Thyroid gland (tissue), 4 donors: ENCODE data around the gene ZNF585A.
"Not testable (repeated sequence)": the region's sequence is repeated elsewhere in the genome, so short reads cannot be mapped to it uniquely, and the experiment has no call there.

Source experiments
- POLR2A ChIP-seq, 2 donors: fragments of 450-650 bp; IDR thresholded peaks; one replicate each; pipeline ENCODE4 v1.6.1; 2017; ENCODE audit warnings: antibody characterized with exemption in 2 of 2, mild to moderate bottlenecking in 2 of 2, moderate library complexity in 1 of 2
- TF ChIP-seq, protein P1 (sequence below), 6 experiments: fragments of 200-600 bp in 3 of 6; fragments of 450-650 bp in 3 of 6; sonication (generic) in 3 of 6; IDR thresholded peaks; one replicate each; pipeline ENCODE4 v1.5.1; 2016 to 2019; ENCODE audit warnings: antibody characterized with exemption in 6 of 6, mild to moderate bottlenecking in 2 of 6, inconsistent platforms in 1 of 6, moderate library complexity in 1 of 6

- TF ChIP-seq, protein P1, sequence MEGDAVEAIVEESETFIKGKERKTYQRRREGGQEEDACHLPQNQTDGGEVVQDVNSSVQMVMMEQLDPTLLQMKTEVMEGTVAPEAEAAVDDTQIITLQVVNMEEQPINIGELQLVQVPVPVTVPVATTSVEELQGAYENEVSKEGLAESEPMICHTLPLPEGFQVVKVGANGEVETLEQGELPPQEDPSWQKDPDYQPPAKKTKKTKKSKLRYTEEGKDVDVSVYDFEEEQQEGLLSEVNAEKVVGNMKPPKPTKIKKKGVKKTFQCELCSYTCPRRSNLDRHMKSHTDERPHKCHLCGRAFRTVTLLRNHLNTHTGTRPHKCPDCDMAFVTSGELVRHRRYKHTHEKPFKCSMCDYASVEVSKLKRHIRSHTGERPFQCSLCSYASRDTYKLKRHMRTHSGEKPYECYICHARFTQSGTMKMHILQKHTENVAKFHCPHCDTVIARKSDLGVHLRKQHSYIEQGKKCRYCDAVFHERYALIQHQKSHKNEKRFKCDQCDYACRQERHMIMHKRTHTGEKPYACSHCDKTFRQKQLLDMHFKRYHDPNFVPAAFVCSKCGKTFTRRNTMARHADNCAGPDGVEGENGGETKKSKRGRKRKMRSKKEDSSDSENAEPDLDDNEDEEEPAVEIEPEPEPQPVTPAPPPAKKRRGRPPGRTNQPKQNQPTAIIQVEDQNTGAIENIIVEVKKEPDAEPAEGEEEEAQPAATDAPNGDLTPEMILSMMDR (IDR thresholded peaks at IDR 0.05) = not testable (repeated sequence)
- TF ChIP-seq POLR2A (IDR thresholded peaks at IDR 0.05) = not testable (repeated sequence)
Measured at GRCh38 chr19:37104135-37104534, 68.4 kb downstream of the ZNF585A start.
